ENCODE data around the gene DNAAF1.

The DNAAF1 gene

GRCh38 chr16:84161037-84161436, 15.9 kb downstream of the DNAAF1 start:
- DNase-seq: no peak

- DNase-seq: no peak
Measured at GRCh38 chr16:84161801-84162200, 16.7 kb downstream of the DNAAF1 start.

- no peak for DNase-seq
Measured at GRCh38 chr16:84165746-84166145, 20.6 kb downstream of the DNAAF1 start.

- DNase-seq: no peak
Measured at GRCh38 chr16:84166796-84167695, 21.9 kb downstream of the DNAAF1 start.

GRCh38 chr16:84169765-84170310, 24.7 kb downstream of the DNAAF1 start:
- no peak for DNase-seq

- no peak for DNase-seq
Measured at GRCh38 chr16:84174396-84174795, 29.3 kb downstream of the DNAAF1 start.

GRCh38 chr16:84175350-84176081, 30.4 kb downstream of the DNAAF1 start:
- DNase-seq: peak; percentile 58

- DNase-seq: no peak
Measured at GRCh38 chr16:84176192-84177053, 31.3 kb downstream of the DNAAF1 start.

- DNase-seq: no peak
Measured at GRCh38 chr16:84177741-84178073, 32.6 kb downstream of the DNAAF1 start.

GRCh38 chr16:84178146-84178765, 33.1 kb downstream of the DNAAF1 start:
- DNase-seq: no peak

- no peak for DNase-seq
Measured at GRCh38 chr16:84178892-84179611, 33.9 kb downstream of the DNAAF1 start.

GRCh38 chr16:84179612-84180320, 34.7 kb downstream of the DNAAF1 start:
- no peak for DNase-seq

- no peak for DNase-seq
Measured at GRCh38 chr16:84180519-84181140, 35.5 kb downstream of the DNAAF1 start.

- DNase-seq: no peak
Measured at GRCh38 chr16:84181144-84181915, 36.2 kb downstream of the DNAAF1 start.

- DNase-seq: no peak
Measured at GRCh38 chr16:84182104-84182503, 37.0 kb downstream of the DNAAF1 start.

GRCh38 chr16:84182680-84183571, 37.8 kb downstream of the DNAAF1 start:
- no peak for DNase-seq

- DNase-seq: no peak
Measured at GRCh38 chr16:84183572-84183875, 38.4 kb downstream of the DNAAF1 start.

GRCh38 chr16:84183911-84184591, 38.9 kb downstream of the DNAAF1 start:
- no peak for DNase-seq
